ENCODE measurements around the gene YJEFN3. TPM values are rescaled to one million over a fixed set of nuclear protein-coding genes. Genes with fewer than 3 reads are reported as not detected.
A peak's percentile ranks its signal among the peaks of the same experiment; 100 is the strongest.

The YJEFN3 gene
- total and polyA plus RNA-seq, 4 donors = 0.77 to 4.7 (median 3.8) TPM

DNA sequence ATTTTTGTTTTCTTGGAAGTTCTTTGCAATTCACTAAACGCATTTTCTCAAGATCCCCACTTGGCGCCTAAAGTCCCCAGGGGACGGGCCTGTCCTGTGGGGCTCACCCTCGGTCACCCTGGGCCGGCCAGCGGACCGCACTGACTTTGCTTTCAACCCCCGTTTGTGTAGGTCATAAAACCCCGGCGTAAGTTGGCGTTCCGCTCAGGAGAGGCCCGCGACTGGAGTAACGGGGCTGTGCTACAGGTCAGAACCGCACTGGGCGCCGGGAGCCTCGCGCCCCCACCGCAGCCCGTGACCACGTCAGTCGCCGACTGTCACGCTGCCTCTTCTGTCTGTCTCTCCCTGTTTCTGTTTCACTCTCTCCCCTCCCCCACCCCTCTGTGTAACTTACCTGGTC lies 26.9 kb upstream of the YJEFN3 start:
- 96 to 98% methylated on average over 22 to 26 of the region's 26 CpGs for WGBS, 2 donors
- H3K27ac ChIP-seq (ENCODE audit: low read depth in 1 of 2, low read length in 1 of 2) = no peak overlapping the region
- no peaks in the 10 kb centered on the region for H3K27me3 ChIP-seq (ENCODE audit: control insufficient read depth in 3 of 3, insufficient read depth in 3 of 3, low read length in 2 of 3)
- no peak overlapping the region for H3K4me3 ChIP-seq
- no peaks in the 10 kb centered on the region for H3K9me3 ChIP-seq (ENCODE audit: control insufficient read depth in 4 of 4, insufficient read depth in 3 of 4, low read length in 3 of 4)
- DNase-seq (no peak), ATAC-seq (ENCODE audit: insufficient read depth, low FRiP score) (no peak)
- H3K36me3 ChIP-seq (ENCODE audit: control insufficient read depth in 4 of 4, insufficient read depth in 4 of 4, low read length in 4 of 4) = peaks cover 13 to 88% (median 40%) of the 10 kb centered on the region in 4 donors
- no peaks in the 10 kb centered on the region for H3K4me1 ChIP-seq (ENCODE audit: control insufficient read depth in 5 of 5, insufficient read depth in 5 of 5, low read length in 5 of 5)
- TF ChIP-seq, protein P1, sequence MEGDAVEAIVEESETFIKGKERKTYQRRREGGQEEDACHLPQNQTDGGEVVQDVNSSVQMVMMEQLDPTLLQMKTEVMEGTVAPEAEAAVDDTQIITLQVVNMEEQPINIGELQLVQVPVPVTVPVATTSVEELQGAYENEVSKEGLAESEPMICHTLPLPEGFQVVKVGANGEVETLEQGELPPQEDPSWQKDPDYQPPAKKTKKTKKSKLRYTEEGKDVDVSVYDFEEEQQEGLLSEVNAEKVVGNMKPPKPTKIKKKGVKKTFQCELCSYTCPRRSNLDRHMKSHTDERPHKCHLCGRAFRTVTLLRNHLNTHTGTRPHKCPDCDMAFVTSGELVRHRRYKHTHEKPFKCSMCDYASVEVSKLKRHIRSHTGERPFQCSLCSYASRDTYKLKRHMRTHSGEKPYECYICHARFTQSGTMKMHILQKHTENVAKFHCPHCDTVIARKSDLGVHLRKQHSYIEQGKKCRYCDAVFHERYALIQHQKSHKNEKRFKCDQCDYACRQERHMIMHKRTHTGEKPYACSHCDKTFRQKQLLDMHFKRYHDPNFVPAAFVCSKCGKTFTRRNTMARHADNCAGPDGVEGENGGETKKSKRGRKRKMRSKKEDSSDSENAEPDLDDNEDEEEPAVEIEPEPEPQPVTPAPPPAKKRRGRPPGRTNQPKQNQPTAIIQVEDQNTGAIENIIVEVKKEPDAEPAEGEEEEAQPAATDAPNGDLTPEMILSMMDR (IDR thresholded peaks at IDR 0.05; ENCODE audit: control extremely low read depth, extremely low read depth) = no peak
- no peak overlapping the region for H3K9ac ChIP-seq (ENCODE audit: insufficient read depth in 1 of 2, low read length in 2 of 2)

DNA sequence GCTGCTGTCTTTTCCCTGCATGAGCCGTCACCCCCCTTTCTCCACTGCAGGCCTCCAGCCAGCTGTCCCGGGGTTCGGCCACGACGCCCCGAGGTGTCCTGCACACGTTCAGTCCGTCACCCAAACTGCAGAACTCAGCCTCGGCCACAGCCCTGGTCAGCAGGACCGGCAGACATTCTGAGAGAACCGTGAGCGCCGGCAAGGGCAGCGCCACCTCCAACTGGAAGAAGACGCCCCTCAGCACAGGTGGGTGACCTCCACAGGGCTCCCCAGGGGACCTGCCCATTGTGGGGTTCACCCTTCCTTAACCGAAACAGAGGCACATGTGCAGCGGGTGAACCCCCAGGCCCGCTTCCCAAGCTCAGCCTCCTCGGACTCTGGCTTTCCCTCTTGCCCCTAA lies 26.4 kb upstream of the YJEFN3 start:
- ATAC-seq (ENCODE audit: insufficient read depth, low FRiP score) (no peak), DNase-seq (no peak)
- H3K9ac ChIP-seq (ENCODE audit: insufficient read depth in 1 of 2, low read length in 2 of 2) = no peak overlapping the region
- 96 to 97% methylated on average over 19 of the region's 19 CpGs for WGBS, 2 donors
- H3K4me1 ChIP-seq (ENCODE audit: control insufficient read depth in 5 of 5, insufficient read depth in 5 of 5, low read length in 5 of 5) = no peaks in the 10 kb centered on the region
- H3K27me3 ChIP-seq (ENCODE audit: control insufficient read depth in 3 of 3, insufficient read depth in 3 of 3, low read length in 2 of 3) = no peaks in the 10 kb centered on the region
- no peaks in the 10 kb centered on the region for H3K9me3 ChIP-seq (ENCODE audit: control insufficient read depth in 4 of 4, insufficient read depth in 3 of 4, low read length in 3 of 4)
- TF ChIP-seq, protein P1 (IDR thresholded peaks at IDR 0.05; ENCODE audit: control extremely low read depth, extremely low read depth) = no peak
- no peak overlapping the region for H3K4me3 ChIP-seq
- no peak overlapping the region for H3K27ac ChIP-seq (ENCODE audit: low read depth in 1 of 2, low read length in 1 of 2)
- peaks cover 13 to 85% (median 40%) of the 10 kb centered on the region in 4 donors for H3K36me3 ChIP-seq (ENCODE audit: control insufficient read depth in 4 of 4, insufficient read depth in 4 of 4, low read length in 4 of 4)

GRCh38 chr19:19502808-19503602 lies 25.7 kb upstream of the YJEFN3 start:
- Histone ChIP-seq H3K9ac (ENCODE audit: insufficient read depth in 1 of 2, low read length in 2 of 2) (no peak overlapping the region), H3K9me3 (ENCODE audit: control insufficient read depth in 4 of 4, insufficient read depth in 3 of 4, low read length in 3 of 4) (no peaks in the 10 kb centered on the region), H3K36me3 (ENCODE audit: control insufficient read depth in 4 of 4, insufficient read depth in 4 of 4, low read length in 4 of 4) (peaks cover 13 to 81% (median 44%) of the 10 kb centered on the region in 4 donors), H3K27me3 (ENCODE audit: control insufficient read depth in 3 of 3, insufficient read depth in 3 of 3, low read length in 2 of 3) (no peaks in the 10 kb centered on the region), H3K4me1 (ENCODE audit: control insufficient read depth in 5 of 5, insufficient read depth in 5 of 5, low read length in 5 of 5) (no peaks in the 10 kb centered on the region), H3K27ac (ENCODE audit: low read depth in 1 of 2, low read length in 1 of 2) (no peak overlapping the region), H3K4me3 (no peak overlapping the region)
- DNase-seq (peak in 1 of 3 donors; percentile 46), ATAC-seq (ENCODE audit: insufficient read depth, low FRiP score) (peak; percentile 49)
- 76 to 89% methylated on average over 18 of the region's 18 CpGs for WGBS, 2 donors
- TF ChIP-seq, protein P1 (IDR thresholded peaks at IDR 0.05; ENCODE audit: control extremely low read depth, extremely low read depth) = no peak
